Lower lobe of right lung (tissue), 2 donors: ENCODE results near the gene NTRK2. TPM values are rescaled to one million over a fixed set of nuclear protein-coding genes. Genes with fewer than 3 reads are reported as not detected.

Experiments used
- ATAC-seq, 2 donors: fragments of 200-7000 bp; cut with Tn5 transposase; one replicate each; pipeline ENCODE4 v1.9.1; 2020 to 2022; ENCODE audit warnings: mild to moderate bottlenecking in 2 of 2, moderate library complexity in 2 of 2
- DNase-seq: peaks from one replicate; pipeline ENCODE4 v3.0.0-alpha.2; 2020
- H3K27ac ChIP-seq: fragments of 200-600 bp; one replicate; pipeline ENCODE4 v1.8.0; 2022
- H3K27me3 ChIP-seq: fragments of 200-600 bp; one replicate; pipeline ENCODE4 v1.8.0; 2022; ENCODE audit warnings: low read depth
- H3K36me3 ChIP-seq: fragments of 200-600 bp; one replicate; pipeline ENCODE4 v1.8.0; 2022; ENCODE audit warnings: mild to moderate bottlenecking
- H3K4me1 ChIP-seq: fragments of 200-600 bp; one replicate; pipeline ENCODE4 v1.8.0; 2022
- H3K4me3 ChIP-seq: fragments of 200-600 bp; one replicate; pipeline ENCODE4 v1.8.0; 2022; ENCODE audit warnings: mild to moderate bottlenecking
- H3K9me3 ChIP-seq: fragments of 200-600 bp; one replicate; pipeline ENCODE4 v1.8.0; 2022
- CTCF ChIP-seq: fragments of 200-600 bp; IDR thresholded peaks from one replicate; pipeline ENCODE4 v1.8.0; 2022; ENCODE audit warnings: antibody characterized with exemption, mild to moderate bottlenecking
- intact Hi-C: fragments of 100-400 bp; cut with DNase I; formaldehyde crosslinking; loops from one replicate; pipeline ENCODE4 v1.11.0; 2022
- total RNA-seq: library from RNA; stranded (reverse); fragmentation: NEBNext Ultra II Directional; extraction: Animal tissue kit (Norgen Biotek cat#: 25700); gene quantifications from one replicate; pipeline ENCODE4 v1.2.1, GENCODE V29; 2021
- donor health status: DM: no; HTN: yes; CAD: no; lungs with severe emphysema.

NTRK2 gene
- total RNA-seq, 1 donor from 2014 or later = 7.7 TPM

DNA sequence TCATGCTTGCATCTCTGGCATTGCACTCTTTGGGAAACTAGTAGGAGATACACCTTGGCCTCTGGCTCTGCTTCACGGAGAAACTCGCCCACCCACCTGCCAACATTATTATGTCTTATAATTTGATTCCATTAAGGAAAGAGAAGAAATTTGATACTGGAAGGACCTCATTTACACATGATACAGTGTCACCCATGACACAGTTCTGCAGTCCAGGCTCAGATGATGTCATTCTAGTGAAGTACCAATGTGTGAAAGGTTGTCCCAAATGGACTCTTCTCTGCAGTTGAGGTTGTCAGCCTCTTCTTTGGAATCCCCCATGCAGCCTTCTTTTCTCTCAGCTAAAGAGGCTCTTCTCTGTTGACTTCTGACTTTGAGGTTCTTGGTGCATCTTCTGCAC is 329.1 kb downstream of the NTRK2 start:
- no peaks in the 10 kb centered on the region for H3K36me3 ChIP-seq
- no peaks in the 10 kb centered on the region for H3K27me3 ChIP-seq
- H3K9me3 ChIP-seq = no peaks in the 10 kb centered on the region
- H3K27ac ChIP-seq = no peak overlapping the region
- TF ChIP-seq CTCF = no peak
- intact Hi-C loops = no loop called here
- H3K4me3 ChIP-seq = no peak overlapping the region
- ATAC-seq (no peak), DNase-seq (no peak)
- no peaks in the 10 kb centered on the region for H3K4me1 ChIP-seq

GRCh38 chr9:84999788-85000187 is 330.3 kb downstream of the NTRK2 start:
- ATAC-seq = no peak
- Histone ChIP-seq H3K27ac (no peak overlapping the region), H3K4me3 (no peak overlapping the region), H3K9me3 (no peaks in the 10 kb centered on the region), H3K36me3 (no peaks in the 10 kb centered on the region), H3K27me3 (no peaks in the 10 kb centered on the region), H3K4me1 (no peaks in the 10 kb centered on the region)
- intact Hi-C loops = no loop called here
- DNase-seq = no peak
- no peak for TF ChIP-seq CTCF

- no peak overlapping the region for H3K4me3 ChIP-seq
- H3K4me1 ChIP-seq = no peaks in the 10 kb centered on the region
- no peak for TF ChIP-seq CTCF
- H3K36me3 ChIP-seq = no peaks in the 10 kb centered on the region
- DNase-seq (no peak), ATAC-seq (no peak)
- intact Hi-C loops = no loop called here
- H3K9me3 ChIP-seq = no peaks in the 10 kb centered on the region
- H3K27ac ChIP-seq = no peak overlapping the region
- H3K27me3 ChIP-seq = no peaks in the 10 kb centered on the region
Measured at GRCh38 chr9:85001925-85002324, 332.4 kb downstream of the NTRK2 start.

- H3K9me3 ChIP-seq = no peaks in the 10 kb centered on the region
- no peak overlapping the region for H3K27ac ChIP-seq
- H3K4me1 ChIP-seq = no peaks in the 10 kb centered on the region
- DNase-seq = no peak
- no peak for TF ChIP-seq CTCF
- intact Hi-C loops = no loop called here
- H3K36me3 ChIP-seq = no peaks in the 10 kb centered on the region
- H3K4me3 ChIP-seq = no peak overlapping the region
- no peaks in the 10 kb centered on the region for H3K27me3 ChIP-seq
- no peak for ATAC-seq
Measured at GRCh38 chr9:85004818-85005413, 335.4 kb downstream of the NTRK2 start.

DNA sequence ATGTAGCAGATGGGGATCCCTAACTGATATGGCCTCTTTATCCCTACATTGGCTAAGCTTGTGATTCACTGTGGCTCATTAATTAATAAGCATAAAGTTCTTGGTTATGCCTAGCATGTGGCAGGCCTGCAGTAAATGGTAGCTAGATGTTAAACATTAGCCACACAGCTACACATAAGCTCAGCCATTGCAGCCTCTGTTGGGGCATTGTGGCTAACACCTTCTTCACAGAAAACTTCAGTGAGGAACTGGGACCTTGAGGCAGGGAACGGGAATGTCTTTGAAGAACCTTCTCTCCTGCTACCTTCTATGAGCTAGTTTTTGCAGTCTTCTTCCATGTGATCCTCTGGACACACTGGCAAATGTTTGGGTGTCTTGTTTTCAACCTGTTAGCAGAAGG is 338.2 kb downstream of the NTRK2 start:
- no peak overlapping the region for H3K27ac ChIP-seq
- no peaks in the 10 kb centered on the region for H3K36me3 ChIP-seq
- no peak overlapping the region for H3K4me3 ChIP-seq
- no peak for DNase-seq
- H3K9me3 ChIP-seq = no peaks in the 10 kb centered on the region
- no peaks in the 10 kb centered on the region for H3K27me3 ChIP-seq
- ATAC-seq = no peak
- intact Hi-C loops = no loop called here
- H3K4me1 ChIP-seq = no peaks in the 10 kb centered on the region
- no peak for TF ChIP-seq CTCF

- intact Hi-C loops = no loop called here
- ATAC-seq (no peak), DNase-seq (no peak)
- no peak overlapping the region for H3K27ac ChIP-seq
- H3K36me3 ChIP-seq = no peaks in the 10 kb centered on the region
- no peak overlapping the region for H3K4me3 ChIP-seq
- no peaks in the 10 kb centered on the region for H3K27me3 ChIP-seq
- no peaks in the 10 kb centered on the region for H3K9me3 ChIP-seq
- no peaks in the 10 kb centered on the region for H3K4me1 ChIP-seq
- no peak for TF ChIP-seq CTCF
Measured at GRCh38 chr9:85008215-85008614, 338.7 kb downstream of the NTRK2 start.
